H9 (cell line): ENCODE measurements around the gene MED28. TPM values are rescaled to one million over a fixed set of nuclear protein-coding genes. Genes with fewer than 3 reads are reported as not detected.

ENCODE experiments used
- DNase-seq: peaks from one replicate; pipeline ENCODE4 v3.0.0-alpha.2; 2017
- H2AFZ ChIP-seq: one replicate; pipeline ENCODE4 v1.6.1; 2013; ENCODE audit warnings: mild to moderate bottlenecking, low read length, control low read depth, moderate library complexity
- H2AK5ac ChIP-seq: 2 replicates; pipeline ENCODE4 v1.6.1; 2013; ENCODE audit warnings: low read length, control low read depth, mixed read lengths; ENCODE audit not compliant: insufficient read length
- H2BK120ac ChIP-seq: one replicate; pipeline ENCODE4 v1.6.1; 2013; ENCODE audit warnings: low read depth, mild to moderate bottlenecking, low read length, control low read depth, inconsistent platforms; ENCODE audit not compliant: poor library complexity, severe bottlenecking
- H2BK12ac ChIP-seq: 2 replicates; pipeline ENCODE4 v1.6.1; 2013; ENCODE audit warnings: low read length, control low read depth, mixed read lengths, low read depth; ENCODE audit not compliant: insufficient read length
- H2BK15ac ChIP-seq: 2 replicates; pipeline ENCODE4 v1.6.1; 2013; ENCODE audit warnings: low read depth, low read length, control low read depth
- H2BK20ac ChIP-seq: one replicate; pipeline ENCODE4 v1.6.1; 2013; ENCODE audit warnings: low read depth, mild to moderate bottlenecking, low read length, control low read depth, inconsistent platforms; ENCODE audit not compliant: poor library complexity, severe bottlenecking
- H2BK5ac ChIP-seq: 2 replicates; pipeline ENCODE4 v1.6.1; 2013; ENCODE audit warnings: low read length, control low read depth, mixed read lengths; ENCODE audit not compliant: insufficient read length
- H3K14ac ChIP-seq: 2 replicates; pipeline ENCODE4 v1.6.1; 2013; ENCODE audit warnings: low read length, control low read depth; ENCODE audit not compliant: insufficient read depth
- H3K18ac ChIP-seq: 2 replicates; pipeline ENCODE4 v1.6.1; 2013; ENCODE audit warnings: low read depth, mild to moderate bottlenecking, mixed read lengths, low read length, control low read depth; ENCODE audit not compliant: insufficient read length
- H3K23ac ChIP-seq: 2 replicates; pipeline ENCODE4 v1.6.1; 2013; ENCODE audit warnings: low read length, control low read depth, mixed read lengths, low read depth; ENCODE audit not compliant: insufficient read length
- H3K23me2 ChIP-seq: 2 replicates; pipeline ENCODE4 v1.6.1; 2013; ENCODE audit warnings: low read depth, mild to moderate bottlenecking, mixed read lengths, low read length, control low read depth; ENCODE audit not compliant: insufficient read length, poor library complexity, severe bottlenecking
- H3K27ac ChIP-seq: 2 replicates; pipeline ENCODE4 v1.5.1; 2013; ENCODE audit warnings: low read length, control low read depth, mixed read lengths, low read depth; ENCODE audit not compliant: insufficient read length
- H3K27me3 ChIP-seq: 2 replicates; pipeline ENCODE4 v1.6.1; 2013; ENCODE audit warnings: low read length, control low read depth, inconsistent platforms; ENCODE audit not compliant: insufficient read depth
- H3K4ac ChIP-seq: 2 replicates; pipeline ENCODE4 v1.6.1; 2013; ENCODE audit warnings: low read depth, mild to moderate bottlenecking, control low read depth, inconsistent platforms, low read length, moderate library complexity
- H3K4me1 ChIP-seq: 2 replicates; pipeline ENCODE4 v1.6.1; 2013; ENCODE audit warnings: low read length, control low read depth, inconsistent platforms; ENCODE audit not compliant: insufficient read depth
- H3K4me2 ChIP-seq: 2 replicates; pipeline ENCODE4 v1.6.1; 2013; ENCODE audit warnings: low read length, control low read depth, mixed read lengths; ENCODE audit not compliant: insufficient read length, insufficient read depth
- H3K56ac ChIP-seq: 2 replicates; pipeline ENCODE4 v1.6.1; 2013; ENCODE audit warnings: low read depth, mild to moderate bottlenecking, mixed read lengths, low read length, control low read depth; ENCODE audit not compliant: insufficient read length
- H3K79me1 ChIP-seq: 2 replicates; pipeline ENCODE4 v1.6.1; 2013; ENCODE audit warnings: low read depth, mild to moderate bottlenecking, moderate library complexity, low read length, control low read depth, inconsistent platforms; ENCODE audit not compliant: insufficient read depth, poor library complexity, severe bottlenecking
- H3K79me2 ChIP-seq: 2 replicates; pipeline ENCODE4 v1.6.1; 2013; ENCODE audit warnings: low read length, control low read depth, inconsistent platforms; ENCODE audit not compliant: insufficient read depth
- H3K9ac ChIP-seq: 2 replicates; pipeline ENCODE4 v1.6.1; 2013; ENCODE audit warnings: low read length, control low read depth, mixed read lengths; ENCODE audit not compliant: insufficient read length; ENCODE audit errors: extremely low read depth
- H3K9me3 ChIP-seq: one replicate; pipeline ENCODE4 v1.6.1; 2013; ENCODE audit warnings: low read depth, low read length, inconsistent platforms; ENCODE audit not compliant: control insufficient read depth
- H3T11ph ChIP-seq: one replicate; pipeline ENCODE4 v1.6.1; 2013; ENCODE audit warnings: mild to moderate bottlenecking, low read length, control low read depth, inconsistent platforms
- H4K20me1 ChIP-seq: one replicate; pipeline ENCODE4 v1.6.1; 2013; ENCODE audit not compliant: control insufficient read depth, insufficient read length, insufficient read depth
- H4K5ac ChIP-seq: 2 replicates; pipeline ENCODE4 v1.6.1; 2013; ENCODE audit warnings: low read depth, mild to moderate bottlenecking, mixed read lengths, low read length, control low read depth; ENCODE audit not compliant: insufficient read length
- H4K8ac ChIP-seq: replicated peaks from 2 replicates; pipeline ENCODE4 v1.6.1; 2013; ENCODE audit warnings: low read length, control low read depth, mixed read lengths, low read depth; ENCODE audit not compliant: insufficient read length
- H4K91ac ChIP-seq: 2 replicates; pipeline ENCODE4 v1.6.1; 2013; ENCODE audit warnings: low read depth, mild to moderate bottlenecking, moderate library complexity, mixed read lengths, low read length, control low read depth; ENCODE audit not compliant: insufficient read length
- H3K27ac Mint-ChIP-seq, 3 experiments: 2 replicates in 2 of 3; 3 replicates in 1 of 3; pipeline ENCODE4 v1.8.0; 2020 to 2021; ENCODE audit warnings: mixed read lengths in 3 of 3, mild to moderate bottlenecking in 1 of 3, moderate library complexity in 1 of 3
- H3K27me3 Mint-ChIP-seq: 2 replicates; pipeline ENCODE4 v1.8.0; 2021; ENCODE audit warnings: low read depth, mild to moderate bottlenecking, moderate library complexity, mixed read lengths
- H3K36me3 Mint-ChIP-seq, 3 experiments: 2 replicates in 2 of 3; 3 replicates in 1 of 3; pipeline ENCODE4 v1.8.0; 2020 to 2021; ENCODE audit warnings: low read depth in 3 of 3, mixed read lengths in 3 of 3; ENCODE audit not compliant: insufficient read depth in 1 of 3
- H3K4me1 Mint-ChIP-seq, 2 experiments: 2 replicates each; pipeline ENCODE4 v1.8.0; 2020; ENCODE audit warnings: mixed read lengths in 2 of 2
- H3K4me3 Mint-ChIP-seq, 2 experiments: 2 replicates in 1 of 2; 3 replicates in 1 of 2; pipeline ENCODE4 v1.8.0; 2020 to 2021; ENCODE audit warnings: mild to moderate bottlenecking in 2 of 2, mixed read lengths in 2 of 2, moderate library complexity in 1 of 2
- H3K9me3 Mint-ChIP-seq, 2 experiments: 2 replicates in 1 of 2; 3 replicates in 1 of 2; pipeline ENCODE4 v1.8.0; 2020; ENCODE audit warnings: mild to moderate bottlenecking in 2 of 2, mixed read lengths in 2 of 2, moderate library complexity in 1 of 2
- CTCF ChIP-seq: fragments of 200-600 bp; sonication (generic); conservative IDR thresholded peaks from 3 replicates; pipeline ENCODE4 v1.8.0; 2021; ENCODE audit warnings: antibody characterized with exemption, mild to moderate bottlenecking
- WGBS: extraction: QIAGEN DNeasy Blood & Tissue Kit; methylation state at CpG from one replicate; pipeline ENCODE4 v1.1.7; 2013; ENCODE audit warnings: missing lambda C conversion rate, low lambda C conversion rate, mixed read lengths; ENCODE audit not compliant: insufficient read length; ENCODE audit errors: extremely low coverage; 5-methylcytosine and 5-hydroxymethylcytosine counted together
- total RNA-seq: library from RNA; stranded (reverse); gene quantifications from 2 replicates; pipeline ENCODE4 v1.2.1, GENCODE V29; 2021

The MED28 gene
- total RNA-seq, 1 experiment from 2014 or later = 90.4 TPM

- H3K27me3 Mint-ChIP-seq = peaks cover 1% of the 10 kb centered on the region
- Histone ChIP-seq H3K23me2 (no peaks in the 10 kb centered on the region), H3K9me3 (no peaks in the 10 kb centered on the region), H3K4ac (no peak overlapping the region), H4K8ac (no peak overlapping the region), H4K91ac (no peak overlapping the region), H3K4me2 (no peak overlapping the region), H3K23ac (no peak overlapping the region), H3K56ac (no peak overlapping the region), H3K18ac (no peak overlapping the region), H3K27me3 (no peaks in the 10 kb centered on the region), H3K4me1 (no peaks in the 10 kb centered on the region; the same call in 1 of the 2 replicates), H3K14ac (no peak overlapping the region), H2BK120ac (no peak overlapping the region), H4K20me1 (no peaks in the 10 kb centered on the region), H3K27ac (no peak overlapping the region), H2AK5ac (no peak overlapping the region), H2BK5ac (no peak overlapping the region), H2AFZ (no peak overlapping the region), H2BK12ac (no peak overlapping the region), H3K79me1 (no peaks in the 10 kb centered on the region), H3T11ph (no peak overlapping the region), H2BK20ac (no peak overlapping the region), H4K5ac (no peak overlapping the region), H3K79me2 (no peaks in the 10 kb centered on the region), H3K9ac (no peak overlapping the region), H2BK15ac (no peak overlapping the region)
- H3K4me3 Mint-ChIP-seq = no peak overlapping the region
- no peak overlapping the region; a peak in 1 of 7 replicates for H3K27ac Mint-ChIP-seq
- peaks cover 7 to 8% of the 10 kb centered on the region in 2 experiments; a peak in 2 of 5 replicates for H3K9me3 Mint-ChIP-seq
- TF ChIP-seq CTCF = no peak
- no peak for DNase-seq
- no peaks in the 10 kb centered on the region; a peak in 1 of 7 replicates for H3K36me3 Mint-ChIP-seq
- peaks cover 5% of the 10 kb centered on the region in 2 experiments; a peak in 3 of 4 replicates for H3K4me1 Mint-ChIP-seq
- WGBS = no CpG with 5 or more reads among the region's 3 CpGs
Measured at GRCh38 chr4:17667253-17667652, 52.8 kb downstream of the MED28 start.
